SK-N-SH treated with all-trans-retinoic acid at 6 μM for 48 hours (cell line): ENCODE data around the gene VPS37C.

Experiments
- ATAC-seq: fragments of 200-7000 bp; cut with Tn5 transposase; 3 replicates; pipeline ENCODE4 v1.9.1; 2020; ENCODE audit warnings: mild to moderate bottlenecking, moderate library complexity
- ARNTL ChIP-seq: fragments of 450-650 bp; formaldehyde crosslinking; IDR thresholded peaks from 2 replicates; pipeline ENCODE4 v1.5.0; 2020; ENCODE audit warnings: low read depth, mild to moderate bottlenecking, moderate library complexity, borderline replicate concordance
- CSDC2 ChIP-seq: fragments of 250-450 bp; sonication (Bioruptor Pico); IDR thresholded peaks from 2 replicates; pipeline ENCODE4 v1.5.0; 2020; ENCODE audit warnings: mild to moderate bottlenecking, moderate library complexity
- CSRNP3 ChIP-seq: fragments of 250-450 bp; sonication (Bioruptor Pico); IDR thresholded peaks from 2 replicates; pipeline ENCODE4 v1.5.1; 2021; ENCODE audit warnings: mild to moderate bottlenecking, moderate library complexity
- ESRRG ChIP-seq: fragments of 250-450 bp; sonication (Bioruptor Pico); IDR thresholded peaks from 2 replicates; pipeline ENCODE4 v1.6.1; 2021; ENCODE audit warnings: mild to moderate bottlenecking
- GLIS3 ChIP-seq: fragments of 250-450 bp; sonication (Bioruptor Pico); IDR thresholded peaks from 2 replicates; pipeline ENCODE4 v1.5.0; 2020; ENCODE audit warnings: mild to moderate bottlenecking, moderate library complexity
- ISL1 ChIP-seq: fragments of 250-450 bp; sonication (Bioruptor Pico); IDR thresholded peaks from 2 replicates; pipeline ENCODE4 v2.1.2; 2022; ENCODE audit warnings: mild to moderate bottlenecking, moderate library complexity
- PATZ1 ChIP-seq: fragments of 250-450 bp; sonication (Bioruptor Pico); IDR thresholded peaks from 2 replicates; pipeline ENCODE4 v1.8.0; 2020; ENCODE audit warnings: mild to moderate bottlenecking, moderate library complexity, borderline replicate concordance
- PPARA ChIP-seq: fragments of 250-450 bp; sonication (Bioruptor Pico); IDR thresholded peaks from 2 replicates; pipeline ENCODE4 v1.5.0; 2020; ENCODE audit warnings: mild to moderate bottlenecking, borderline replicate concordance
- RARB ChIP-seq: fragments of 250-450 bp; sonication (Bioruptor Pico); IDR thresholded peaks from 2 replicates; pipeline ENCODE4 v1.8.0; 2021; ENCODE audit warnings: mild to moderate bottlenecking, moderate library complexity
- SNAI2 ChIP-seq: fragments of 250-450 bp; sonication (Bioruptor Pico); IDR thresholded peaks from 2 replicates; pipeline ENCODE4 v1.5.0; 2020; ENCODE audit warnings: mild to moderate bottlenecking, moderate library complexity
- TOX ChIP-seq: fragments of 250-450 bp; sonication (Bioruptor Pico); IDR thresholded peaks from 2 replicates; pipeline ENCODE4 v1.8.0; 2021; ENCODE audit warnings: mild to moderate bottlenecking, moderate library complexity, borderline replicate concordance
- TSHZ2 ChIP-seq: fragments of 250-450 bp; sonication (Bioruptor Pico); IDR thresholded peaks from 2 replicates; pipeline ENCODE4 v1.5.0; 2020; ENCODE audit warnings: mild to moderate bottlenecking, moderate library complexity
- ZC3H10 ChIP-seq: fragments of 250-450 bp; sonication (Bioruptor Pico); IDR thresholded peaks from 2 replicates; pipeline ENCODE4 v1.5.1; 2021; ENCODE audit warnings: mild to moderate bottlenecking, moderate library complexity
- ZFP3 ChIP-seq: fragments of 250-450 bp; sonication (Bioruptor Pico); IDR thresholded peaks from 2 replicates; pipeline ENCODE4 v1.5.0; 2020; ENCODE audit warnings: mild to moderate bottlenecking, moderate library complexity
- ZFP30 ChIP-seq: fragments of 450-650 bp; formaldehyde crosslinking; IDR thresholded peaks from 2 replicates; pipeline ENCODE4 v1.5.0; 2022; ENCODE audit warnings: mild to moderate bottlenecking, moderate library complexity
- ZNF565 ChIP-seq: fragments of 450-650 bp; formaldehyde crosslinking; conservative IDR thresholded peaks from 2 replicates; pipeline ENCODE4 v1.5.0; 2020; ENCODE audit warnings: low read depth, mild to moderate bottlenecking, moderate library complexity
- ZNF70 ChIP-seq: fragments of 450-650 bp; formaldehyde crosslinking; IDR thresholded peaks from 2 replicates; pipeline ENCODE4 v1.5.0; 2020; ENCODE audit warnings: mild to moderate bottlenecking, moderate library complexity
- ZNF8 ChIP-seq: fragments of 450-650 bp; formaldehyde crosslinking; IDR thresholded peaks from 2 replicates; pipeline ENCODE4 v1.5.0; 2020; ENCODE audit warnings: mild to moderate bottlenecking, moderate library complexity
- TF ChIP-seq, protein P1 (sequence below): fragments of 250-450 bp; sonication (Bioruptor Pico); IDR thresholded peaks from 2 replicates; pipeline ENCODE4 v1.5.1; 2020; ENCODE audit warnings: low read depth, mild to moderate bottlenecking, moderate library complexity

VPS37C gene

GRCh38 chr11:61112575-61112974 lies 48.7 kb downstream of the VPS37C start:
- ATAC-seq: no peak
- TF ChIP-seq SNAI2 (CRISPR knock-in tag) (no peak), ISL1 (CRISPR knock-in tag) (no peak), CSRNP3 (CRISPR knock-in tag) (no peak), ARNTL (CRISPR knock-in tag) (no peak), CSDC2 (no peak)

DNA sequence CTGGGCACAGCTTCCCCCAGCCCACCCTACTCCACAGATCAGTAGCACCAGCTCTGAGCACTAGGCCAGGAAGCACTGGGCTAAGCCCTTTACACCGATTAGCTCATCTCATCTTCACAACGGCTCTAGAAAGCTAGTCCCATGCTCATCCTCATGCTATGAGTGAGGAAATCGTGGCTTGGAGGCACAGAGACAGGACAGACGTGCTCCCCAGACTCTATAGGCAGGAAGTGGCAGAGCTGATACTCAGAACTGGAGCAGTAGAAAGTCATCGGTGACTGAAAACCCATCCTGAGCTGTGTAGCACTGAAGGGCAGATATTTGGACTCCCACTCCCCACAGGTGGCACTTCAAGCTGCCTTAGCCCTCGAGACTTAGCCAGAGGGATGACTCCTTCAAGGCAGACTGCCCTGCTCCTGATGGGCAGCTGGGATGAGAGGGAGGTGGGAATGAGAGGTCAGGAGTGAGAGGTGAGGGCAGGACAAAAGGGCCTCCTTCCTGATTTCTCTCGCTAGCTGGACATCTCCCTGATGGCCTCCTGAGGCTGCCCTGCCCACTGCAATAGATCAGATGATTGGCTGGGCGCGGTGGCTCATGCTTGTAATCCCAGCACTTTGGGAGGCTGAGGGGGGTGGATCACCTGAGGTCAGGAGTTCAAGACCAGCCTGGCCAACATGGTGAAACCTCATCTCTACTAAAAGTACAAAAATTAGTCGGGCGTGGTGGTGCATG lies 49.3 kb downstream of the VPS37C start:
- no peak for ATAC-seq
- TF ChIP-seq CSRNP3 (CRISPR knock-in tag): no peak
- no peak for TF ChIP-seq SNAI2 (CRISPR knock-in tag)
- TF ChIP-seq ZFP3 (CRISPR knock-in tag): no peak
- TF ChIP-seq ESRRG (CRISPR knock-in tag): no peak
- no peak for TF ChIP-seq TSHZ2 (CRISPR knock-in tag)
- no peak for TF ChIP-seq ZNF70 (CRISPR knock-in tag)
- TF ChIP-seq CSDC2: no peak
- TF ChIP-seq, all 23 proteins: peak for 0

- no peak for ATAC-seq
These were observed 50.2 kb downstream of the VPS37C start for GRCh38 chr11:61111050-61111435.

More at GRCh38 chr11:61111050-61111435, 50.2 kb downstream of the VPS37C start:
- no peak for TF ChIP-seq ZC3H10 (CRISPR knock-in tag)
- no peak for TF ChIP-seq RARB (CRISPR knock-in tag)
- no peak for TF ChIP-seq CSRNP3 (CRISPR knock-in tag)
- no peak for TF ChIP-seq ZFP3 (CRISPR knock-in tag)
- TF ChIP-seq TOX (CRISPR knock-in tag): no peak
- no peak for TF ChIP-seq PATZ1 (CRISPR knock-in tag)
- TF ChIP-seq, protein P1, sequence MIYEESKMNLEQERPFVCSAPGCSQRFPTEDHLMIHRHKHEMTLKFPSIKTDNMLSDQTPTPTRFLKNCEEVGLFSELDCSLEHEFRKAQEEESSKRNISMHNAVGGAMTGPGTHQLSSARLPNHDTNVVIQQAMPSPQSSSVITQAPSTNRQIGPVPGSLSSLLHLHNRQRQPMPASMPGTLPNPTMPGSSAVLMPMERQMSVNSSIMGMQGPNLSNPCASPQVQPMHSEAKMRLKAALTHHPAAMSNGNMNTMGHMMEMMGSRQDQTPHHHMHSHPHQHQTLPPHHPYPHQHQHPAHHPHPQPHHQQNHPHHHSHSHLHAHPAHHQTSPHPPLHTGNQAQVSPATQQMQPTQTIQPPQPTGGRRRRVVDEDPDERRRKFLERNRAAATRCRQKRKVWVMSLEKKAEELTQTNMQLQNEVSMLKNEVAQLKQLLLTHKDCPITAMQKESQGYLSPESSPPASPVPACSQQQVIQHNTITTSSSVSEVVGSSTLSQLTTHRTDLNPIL (CRISPR knock-in tag): no peak
- TF ChIP-seq CSDC2: no peak
- TF ChIP-seq ZNF8: no peak
- TF ChIP-seq ZNF70 (CRISPR knock-in tag): no peak
- no peak for TF ChIP-seq ZFP30
- TF ChIP-seq TSHZ2 (CRISPR knock-in tag): no peak
- TF ChIP-seq GLIS3 (CRISPR knock-in tag): no peak
- no peak for TF ChIP-seq PPARA (CRISPR knock-in tag)
- no peak for TF ChIP-seq SNAI2 (CRISPR knock-in tag)
- no peak for TF ChIP-seq ZNF565 (CRISPR knock-in tag)
- TF ChIP-seq, all 23 proteins: peak for 0
